GM12865 (cell line): ENCODE measurements around the gene MRPL57.

Source experiments
- DNase-seq: peaks from one replicate; pipeline ENCODE4 v3.0.0; 2010; ENCODE audit warnings: low read depth
- H3K4me3 ChIP-seq: 2 replicates; pipeline ENCODE4 v1.5.1; 2011; ENCODE audit warnings: mild to moderate bottlenecking, low read depth, low read length, control low read depth
- TF ChIP-seq, protein P1 (sequence below): IDR thresholded peaks from 2 replicates; pipeline ENCODE4 v1.5.1; 2011; ENCODE audit warnings: low read length, control low read depth, low read depth, inconsistent platforms; ENCODE audit not compliant: insufficient read depth; ENCODE audit errors: missing control alignments

The MRPL57 gene

DNA sequence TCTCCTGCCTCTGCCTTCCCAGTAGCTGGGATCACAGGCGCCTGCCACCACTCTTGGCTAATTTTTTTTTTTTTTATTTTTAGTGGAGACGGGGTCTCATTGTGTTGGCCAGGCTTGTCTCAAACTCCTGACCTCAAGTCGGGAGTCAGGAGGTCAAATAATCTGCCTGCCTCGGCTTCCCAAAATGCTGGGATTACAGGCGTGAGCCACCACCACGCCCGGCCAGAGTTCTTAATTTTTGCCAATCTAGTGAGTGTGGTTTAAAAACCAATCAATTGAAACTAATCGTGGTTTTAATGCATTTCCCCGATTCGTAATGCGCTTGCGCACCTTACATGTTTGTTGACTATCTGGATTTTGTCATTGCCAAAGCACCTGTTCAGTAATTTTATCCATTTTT is 37.1 kb upstream of the MRPL57 start:
- H3K4me3 ChIP-seq: peak overlapping the region; percentile 81
- TF ChIP-seq, protein P1, sequence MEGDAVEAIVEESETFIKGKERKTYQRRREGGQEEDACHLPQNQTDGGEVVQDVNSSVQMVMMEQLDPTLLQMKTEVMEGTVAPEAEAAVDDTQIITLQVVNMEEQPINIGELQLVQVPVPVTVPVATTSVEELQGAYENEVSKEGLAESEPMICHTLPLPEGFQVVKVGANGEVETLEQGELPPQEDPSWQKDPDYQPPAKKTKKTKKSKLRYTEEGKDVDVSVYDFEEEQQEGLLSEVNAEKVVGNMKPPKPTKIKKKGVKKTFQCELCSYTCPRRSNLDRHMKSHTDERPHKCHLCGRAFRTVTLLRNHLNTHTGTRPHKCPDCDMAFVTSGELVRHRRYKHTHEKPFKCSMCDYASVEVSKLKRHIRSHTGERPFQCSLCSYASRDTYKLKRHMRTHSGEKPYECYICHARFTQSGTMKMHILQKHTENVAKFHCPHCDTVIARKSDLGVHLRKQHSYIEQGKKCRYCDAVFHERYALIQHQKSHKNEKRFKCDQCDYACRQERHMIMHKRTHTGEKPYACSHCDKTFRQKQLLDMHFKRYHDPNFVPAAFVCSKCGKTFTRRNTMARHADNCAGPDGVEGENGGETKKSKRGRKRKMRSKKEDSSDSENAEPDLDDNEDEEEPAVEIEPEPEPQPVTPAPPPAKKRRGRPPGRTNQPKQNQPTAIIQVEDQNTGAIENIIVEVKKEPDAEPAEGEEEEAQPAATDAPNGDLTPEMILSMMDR: no peak
- DNase-seq: no peak

DNA sequence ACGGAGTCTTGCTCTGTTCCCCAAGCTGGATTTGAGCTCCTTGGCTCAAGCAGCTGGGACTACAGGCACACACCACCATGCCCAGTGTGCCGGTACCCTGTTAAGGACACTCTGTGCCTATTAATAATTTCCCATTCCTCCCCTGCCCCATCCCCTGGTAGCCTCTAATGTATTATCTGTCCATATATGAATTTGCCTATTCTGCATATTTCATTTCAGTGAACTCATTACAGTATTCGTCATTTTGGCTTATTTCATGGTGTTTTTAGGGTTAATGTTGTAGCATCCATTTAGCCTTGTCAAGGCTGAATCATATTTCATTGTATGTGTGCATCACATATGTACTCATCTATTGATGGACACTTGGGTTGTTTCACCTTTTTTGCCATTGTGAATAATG is 33.7 kb upstream of the MRPL57 start:
- TF ChIP-seq, protein P1: no peak
- no peak for DNase-seq
- H3K4me3 ChIP-seq: no peak overlapping the region

DNA sequence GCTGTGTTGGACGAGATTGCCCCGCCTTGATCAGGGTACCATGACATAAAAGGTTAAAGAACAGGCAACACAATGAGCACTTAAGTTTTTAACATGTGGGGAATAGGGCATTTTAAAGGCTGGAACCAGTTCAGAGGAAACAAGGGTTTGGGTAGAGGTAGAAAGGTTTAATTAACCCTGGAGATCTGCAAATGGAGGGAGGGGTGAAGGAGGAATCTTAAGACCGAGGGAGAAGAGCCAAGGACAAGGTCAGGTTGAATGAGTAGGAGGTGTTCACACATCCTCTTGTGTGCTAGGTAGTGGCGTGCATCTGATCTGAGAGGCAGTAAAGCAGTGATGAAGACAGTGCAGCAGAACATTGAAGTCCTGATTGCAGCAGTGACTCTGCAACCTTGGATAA is 28.6 kb upstream of the MRPL57 start:
- no peak overlapping the region for H3K4me3 ChIP-seq
- DNase-seq: no peak
- TF ChIP-seq, protein P1: no peak

DNA sequence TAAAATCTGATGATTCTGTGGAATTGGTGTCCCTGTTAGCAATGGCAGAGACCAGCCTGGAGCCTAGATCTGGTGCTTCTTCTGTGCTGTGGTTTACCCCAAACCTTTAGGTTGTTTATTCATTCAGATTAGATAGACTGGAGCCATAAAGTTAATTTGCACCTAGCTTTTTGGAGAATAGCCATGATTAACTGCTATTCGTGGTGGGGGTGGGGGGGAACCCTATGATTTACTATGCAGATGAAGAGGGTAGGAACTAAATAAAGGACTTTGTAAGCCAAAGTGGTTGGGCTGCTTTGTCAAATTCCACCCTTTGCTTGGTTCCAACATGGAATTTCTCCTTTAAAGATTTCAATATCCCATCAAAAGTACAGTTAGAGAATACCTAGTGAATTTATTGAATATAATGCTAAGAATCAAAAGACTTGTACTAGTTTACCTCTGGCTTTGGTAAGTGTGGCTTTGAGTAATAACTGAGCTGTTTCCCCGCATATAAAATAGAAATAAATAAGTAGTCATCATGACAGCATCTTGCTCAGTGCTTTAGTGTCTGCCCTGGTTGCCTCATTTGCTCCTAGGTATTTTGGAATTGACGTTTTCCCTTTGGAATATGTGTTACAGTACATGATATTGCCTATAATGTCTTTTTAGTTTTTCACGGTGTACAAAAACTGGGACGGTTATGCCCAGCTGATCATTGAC is 27.8 kb upstream of the MRPL57 start:
- no peak overlapping the region for H3K4me3 ChIP-seq
- TF ChIP-seq, protein P1: no peak
- DNase-seq: no peak

GRCh38 chr13:21149568-21149967 is 26.9 kb upstream of the MRPL57 start:
- H3K4me3 ChIP-seq: no peak overlapping the region
- no peak for DNase-seq
- TF ChIP-seq, protein P1: no peak

GRCh38 chr13:21150013-21150412 is 26.4 kb upstream of the MRPL57 start:
- TF ChIP-seq, protein P1: no peak
- no peak for DNase-seq
- H3K4me3 ChIP-seq: no peak overlapping the region
